ENCODE data around the gene TSPAN14. TPM values are rescaled to one million over a fixed set of nuclear protein-coding genes. Genes with fewer than 3 reads are reported as not detected.

TSPAN14 gene
- total RNA-seq, 1 experiment from 2014 or later: 46.9 TPM

DNA sequence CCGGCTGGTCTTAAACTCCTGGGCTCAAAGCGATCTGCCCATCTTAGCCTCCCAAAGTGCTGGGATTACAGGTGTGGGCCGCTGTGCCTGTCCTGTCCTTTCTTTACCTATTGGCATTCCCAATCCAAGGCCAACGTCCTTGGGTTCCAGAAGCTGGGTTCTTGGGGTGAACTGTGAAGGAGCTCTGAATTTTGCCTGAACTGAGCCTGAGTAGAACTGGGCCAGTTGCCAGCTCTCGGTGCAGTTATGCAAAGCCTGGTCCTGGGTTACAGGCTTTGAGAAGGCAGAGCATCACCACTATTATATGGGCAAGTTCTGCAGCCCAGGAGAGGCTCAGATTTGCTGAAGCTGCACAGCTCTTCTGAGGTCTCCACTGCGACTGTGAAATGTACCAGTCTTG lies 59.0 kb downstream of the TSPAN14 start:
- CTCF ChIA-PET: interaction anchor here (0.6 to 21.4 kb wide), 4 partner anchors 8 to 130 kb away, joined by 3 to 923 read pairs (median 12); partner anchors contain the start of gene TSPAN14

DNA sequence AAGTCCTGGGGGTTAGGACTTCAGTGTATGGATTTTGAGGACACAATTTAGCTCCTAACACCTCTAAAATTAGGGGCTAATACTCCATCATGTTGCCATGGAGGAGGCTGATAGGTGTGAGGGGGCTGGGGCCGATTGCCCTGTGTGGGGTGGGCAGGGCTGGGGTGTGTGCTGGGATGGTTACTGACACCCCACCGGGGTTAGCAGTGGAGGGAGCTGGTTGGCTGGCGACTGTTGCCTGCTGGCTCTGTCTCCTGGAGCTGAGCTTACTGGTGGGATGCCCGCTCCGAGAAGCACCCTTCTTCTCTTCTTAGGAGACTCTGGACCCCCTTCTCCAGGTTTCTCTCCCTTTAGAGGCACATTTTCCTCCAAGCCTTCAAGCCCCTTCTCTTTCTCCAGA lies 61.4 kb downstream of the TSPAN14 start:
- POLR2A ChIA-PET: interaction anchor here (0.7 kb wide), 1 partner anchor 1785 kb away, joined by 3 read pairs; no protein-coding TSS in a partner anchor
- TF ChIP-seq, protein P1, sequence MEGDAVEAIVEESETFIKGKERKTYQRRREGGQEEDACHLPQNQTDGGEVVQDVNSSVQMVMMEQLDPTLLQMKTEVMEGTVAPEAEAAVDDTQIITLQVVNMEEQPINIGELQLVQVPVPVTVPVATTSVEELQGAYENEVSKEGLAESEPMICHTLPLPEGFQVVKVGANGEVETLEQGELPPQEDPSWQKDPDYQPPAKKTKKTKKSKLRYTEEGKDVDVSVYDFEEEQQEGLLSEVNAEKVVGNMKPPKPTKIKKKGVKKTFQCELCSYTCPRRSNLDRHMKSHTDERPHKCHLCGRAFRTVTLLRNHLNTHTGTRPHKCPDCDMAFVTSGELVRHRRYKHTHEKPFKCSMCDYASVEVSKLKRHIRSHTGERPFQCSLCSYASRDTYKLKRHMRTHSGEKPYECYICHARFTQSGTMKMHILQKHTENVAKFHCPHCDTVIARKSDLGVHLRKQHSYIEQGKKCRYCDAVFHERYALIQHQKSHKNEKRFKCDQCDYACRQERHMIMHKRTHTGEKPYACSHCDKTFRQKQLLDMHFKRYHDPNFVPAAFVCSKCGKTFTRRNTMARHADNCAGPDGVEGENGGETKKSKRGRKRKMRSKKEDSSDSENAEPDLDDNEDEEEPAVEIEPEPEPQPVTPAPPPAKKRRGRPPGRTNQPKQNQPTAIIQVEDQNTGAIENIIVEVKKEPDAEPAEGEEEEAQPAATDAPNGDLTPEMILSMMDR (IDR thresholded peaks at IDR 0.05; ENCODE audit: unreplicated experiment): no peak
- no peak for DNase-seq (ENCODE audit: unreplicated experiment)
- Mint-ChIP-seq H3K4me3 (ENCODE audit: unreplicated experiment) (no peak overlapping the region), H3K36me3 (ENCODE audit: insufficient read depth, unreplicated experiment) (peaks cover 79% of the 10 kb centered on the region), H3K9me3 (ENCODE audit: unreplicated experiment) (no peaks in the 10 kb centered on the region), H3K4me1 (ENCODE audit: insufficient read depth, unreplicated experiment) (peaks cover 5% of the 10 kb centered on the region), H3K27me3 (ENCODE audit: insufficient read depth, unreplicated experiment) (no peaks in the 10 kb centered on the region), H3K27ac (ENCODE audit: low read depth, unreplicated experiment) (no peak overlapping the region)
- intact Hi-C loops (cut with micrococcal nuclease): no loop called here
- CTCF ChIA-PET: interaction anchor here (0.8 to 21.4 kb wide), 3 partner anchors 10 to 58 kb away, joined by 3 to 923 read pairs (median 21); partner anchors contain the start of gene TSPAN14
- no TSS peak for BruUV-seq (replicated peaks)

More for the DNA sequence above, 59.0 kb downstream of the TSPAN14 start:
- BruUV-seq (replicated peaks): no TSS peak
- Mint-ChIP-seq H3K27ac (ENCODE audit: low read depth, unreplicated experiment) (no peak overlapping the region), H3K36me3 (ENCODE audit: insufficient read depth, unreplicated experiment) (peaks cover 63% of the 10 kb centered on the region), H3K4me3 (ENCODE audit: unreplicated experiment) (no peak overlapping the region), H3K4me1 (ENCODE audit: insufficient read depth, unreplicated experiment) (peaks cover 15% of the 10 kb centered on the region), H3K9me3 (ENCODE audit: unreplicated experiment) (no peaks in the 10 kb centered on the region), H3K27me3 (ENCODE audit: insufficient read depth, unreplicated experiment) (no peaks in the 10 kb centered on the region)
- intact Hi-C loops (cut with micrococcal nuclease): no loop called here
- POLR2A ChIA-PET: interaction anchor here (0.7 kb wide), 1 partner anchor 51 kb away, joined by 3 read pairs; no protein-coding TSS in a partner anchor
- TF ChIP-seq, protein P1 (IDR thresholded peaks at IDR 0.05; ENCODE audit: unreplicated experiment): no peak
- DNase-seq (ENCODE audit: unreplicated experiment): no peak

DNA sequence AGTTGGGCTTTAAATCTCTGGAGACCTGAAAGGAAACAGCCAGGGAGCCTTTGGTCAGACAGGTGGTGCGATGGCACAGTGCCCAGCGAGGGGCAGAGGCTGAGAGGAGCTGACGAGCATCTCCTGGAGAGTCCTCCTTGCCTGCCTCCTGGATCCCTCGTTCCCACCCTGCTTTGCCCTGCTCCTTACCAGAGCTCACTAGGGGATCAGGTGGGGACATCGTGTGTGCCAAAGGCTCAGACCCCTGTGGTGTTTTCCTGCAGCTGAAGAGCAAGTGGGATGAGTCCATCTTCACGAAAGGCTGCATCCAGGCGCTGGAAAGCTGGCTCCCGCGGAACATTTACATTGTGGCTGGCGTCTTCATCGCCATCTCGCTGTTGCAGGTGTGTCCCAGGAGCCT lies 61.8 kb downstream of the TSPAN14 start:
- H3K36me3 Mint-ChIP-seq (ENCODE audit: insufficient read depth, unreplicated experiment): peaks cover 82% of the 10 kb centered on the region
- H3K4me3 Mint-ChIP-seq (ENCODE audit: unreplicated experiment): no peak overlapping the region
- intact Hi-C loops (cut with micrococcal nuclease): no loop called here
- ChIA-PET CTCF (interaction anchor here (0.8 to 21.4 kb wide), 3 partner anchors 11 to 59 kb away, joined by 3 to 923 read pairs (median 21); partner anchors contain the start of gene TSPAN14), POLR2A (interaction anchor here (0.7 kb wide), 1 partner anchor 1785 kb away, joined by 3 read pairs; no protein-coding TSS in a partner anchor)
- no peak for DNase-seq (ENCODE audit: unreplicated experiment)
- TF ChIP-seq, protein P1 (IDR thresholded peaks at IDR 0.05; ENCODE audit: unreplicated experiment): no peak
- H3K27ac Mint-ChIP-seq (ENCODE audit: low read depth, unreplicated experiment): no peak overlapping the region
- H3K27me3 Mint-ChIP-seq (ENCODE audit: insufficient read depth, unreplicated experiment): no peaks in the 10 kb centered on the region
- BruUV-seq (replicated peaks): no TSS peak
- H3K9me3 Mint-ChIP-seq (ENCODE audit: unreplicated experiment): no peaks in the 10 kb centered on the region
- peaks cover 5% of the 10 kb centered on the region for H3K4me1 Mint-ChIP-seq (ENCODE audit: insufficient read depth, unreplicated experiment)

DNA sequence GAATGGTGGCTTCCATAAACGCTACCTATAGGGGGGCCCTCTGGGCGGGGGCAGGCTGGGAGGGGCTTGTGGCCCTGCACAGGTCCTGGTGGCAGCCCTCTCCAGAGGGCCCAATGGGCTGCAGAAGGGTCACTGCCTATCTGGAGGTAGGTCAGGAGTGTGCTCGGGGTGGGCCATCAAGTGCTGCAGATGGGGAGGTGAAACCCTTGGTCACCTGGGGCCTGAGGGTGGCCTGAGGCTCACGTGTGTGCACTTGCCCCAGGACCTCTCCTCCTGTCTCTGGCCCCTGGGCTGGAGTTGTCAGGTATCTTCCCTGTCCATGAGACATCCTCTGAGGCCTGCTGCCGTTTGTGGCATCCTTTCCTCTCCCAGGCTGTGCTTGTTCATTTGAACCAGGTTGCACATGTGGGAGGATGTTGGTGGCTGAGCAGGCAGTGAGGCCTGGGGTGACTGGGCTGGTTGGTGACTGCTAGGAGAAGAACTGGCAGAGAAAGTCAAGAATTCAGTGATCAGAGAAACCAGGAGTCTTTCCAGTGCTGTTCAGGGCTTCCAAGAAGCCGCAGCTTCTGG lies 62.5 kb downstream of the TSPAN14 start:
- intact Hi-C loops (cut with micrococcal nuclease): no loop called here
- no peaks in the 10 kb centered on the region for H3K9me3 Mint-ChIP-seq (ENCODE audit: unreplicated experiment)
- no TSS peak for BruUV-seq (replicated peaks)
- peaks cover 78% of the 10 kb centered on the region for H3K36me3 Mint-ChIP-seq (ENCODE audit: insufficient read depth, unreplicated experiment)
- ChIA-PET POLR2A (no interaction called here), CTCF (interaction anchor here (0.5 to 21.4 kb wide), 4 partner anchors 11 to 60 kb away, joined by 3 to 923 read pairs (median 12); partner anchors contain the start of gene TSPAN14)
- peaks cover 3% of the 10 kb centered on the region for H3K4me1 Mint-ChIP-seq (ENCODE audit: insufficient read depth, unreplicated experiment)
- TF ChIP-seq, protein P1 (IDR thresholded peaks at IDR 0.05; ENCODE audit: unreplicated experiment): no peak
- H3K27me3 Mint-ChIP-seq (ENCODE audit: insufficient read depth, unreplicated experiment): no peaks in the 10 kb centered on the region
- DNase-seq (ENCODE audit: unreplicated experiment): no peak
- H3K27ac Mint-ChIP-seq (ENCODE audit: low read depth, unreplicated experiment): no peak overlapping the region
- no peak overlapping the region for H3K4me3 Mint-ChIP-seq (ENCODE audit: unreplicated experiment)
